ENCODE data around the gene INTS3.

DNA sequence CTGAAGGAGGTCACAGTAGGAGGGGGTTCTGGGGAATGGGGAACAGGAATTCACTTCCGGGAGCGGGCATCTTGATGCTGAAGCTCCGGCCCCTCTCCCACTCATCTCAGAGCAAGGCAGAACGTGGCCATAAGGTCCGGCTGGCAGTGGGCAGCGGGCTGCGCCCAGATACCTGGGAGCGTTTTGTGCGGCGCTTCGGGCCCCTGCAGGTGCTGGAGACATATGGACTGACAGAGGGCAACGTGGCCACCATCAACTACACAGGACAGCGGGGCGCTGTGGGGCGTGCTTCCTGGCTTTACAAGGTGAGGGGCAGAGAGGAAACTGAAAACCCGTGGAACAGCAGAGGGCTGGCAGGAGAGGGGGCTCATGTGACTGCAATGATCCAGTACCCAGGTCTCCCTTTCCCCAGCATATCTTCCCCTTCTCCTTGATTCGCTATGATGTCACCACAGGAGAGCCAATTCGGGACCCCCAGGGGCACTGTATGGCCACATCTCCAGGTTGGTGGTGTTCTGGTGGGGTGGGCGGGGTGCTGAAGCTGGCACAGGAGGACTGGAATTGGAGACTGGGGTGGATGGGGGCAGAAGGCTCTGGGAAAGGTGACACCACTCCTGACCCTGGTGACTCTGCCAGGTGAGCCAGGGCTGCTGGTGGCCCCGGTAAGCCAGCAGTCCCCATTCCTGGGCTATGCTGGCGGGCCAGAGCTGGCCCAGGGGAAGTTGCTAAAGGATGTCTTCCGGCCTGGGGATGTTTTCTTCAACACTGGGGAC is 50.4 kb downstream of the INTS3 start:
- TF ChIP-seq, protein P1, sequence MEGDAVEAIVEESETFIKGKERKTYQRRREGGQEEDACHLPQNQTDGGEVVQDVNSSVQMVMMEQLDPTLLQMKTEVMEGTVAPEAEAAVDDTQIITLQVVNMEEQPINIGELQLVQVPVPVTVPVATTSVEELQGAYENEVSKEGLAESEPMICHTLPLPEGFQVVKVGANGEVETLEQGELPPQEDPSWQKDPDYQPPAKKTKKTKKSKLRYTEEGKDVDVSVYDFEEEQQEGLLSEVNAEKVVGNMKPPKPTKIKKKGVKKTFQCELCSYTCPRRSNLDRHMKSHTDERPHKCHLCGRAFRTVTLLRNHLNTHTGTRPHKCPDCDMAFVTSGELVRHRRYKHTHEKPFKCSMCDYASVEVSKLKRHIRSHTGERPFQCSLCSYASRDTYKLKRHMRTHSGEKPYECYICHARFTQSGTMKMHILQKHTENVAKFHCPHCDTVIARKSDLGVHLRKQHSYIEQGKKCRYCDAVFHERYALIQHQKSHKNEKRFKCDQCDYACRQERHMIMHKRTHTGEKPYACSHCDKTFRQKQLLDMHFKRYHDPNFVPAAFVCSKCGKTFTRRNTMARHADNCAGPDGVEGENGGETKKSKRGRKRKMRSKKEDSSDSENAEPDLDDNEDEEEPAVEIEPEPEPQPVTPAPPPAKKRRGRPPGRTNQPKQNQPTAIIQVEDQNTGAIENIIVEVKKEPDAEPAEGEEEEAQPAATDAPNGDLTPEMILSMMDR (IDR thresholded peaks at IDR 0.05): no peak
- no peak for TF ChIP-seq ZFX (IDR thresholded peaks at IDR 0.05; ENCODE audit: borderline replicate concordance)

Measured in 22Rv1 (cell line).